Measurements from ENCODE around the gene LACC1. TPM values are rescaled to one million over a fixed set of nuclear protein-coding genes. Genes with fewer than 3 reads are reported as not detected.

Gene LACC1
- polyA plus RNA-seq (ENCODE audit: insufficient read length in 4 of 4): 1 to 10 TPM; 3.5 to 5.5 (median 4.4) TPM

DNA sequence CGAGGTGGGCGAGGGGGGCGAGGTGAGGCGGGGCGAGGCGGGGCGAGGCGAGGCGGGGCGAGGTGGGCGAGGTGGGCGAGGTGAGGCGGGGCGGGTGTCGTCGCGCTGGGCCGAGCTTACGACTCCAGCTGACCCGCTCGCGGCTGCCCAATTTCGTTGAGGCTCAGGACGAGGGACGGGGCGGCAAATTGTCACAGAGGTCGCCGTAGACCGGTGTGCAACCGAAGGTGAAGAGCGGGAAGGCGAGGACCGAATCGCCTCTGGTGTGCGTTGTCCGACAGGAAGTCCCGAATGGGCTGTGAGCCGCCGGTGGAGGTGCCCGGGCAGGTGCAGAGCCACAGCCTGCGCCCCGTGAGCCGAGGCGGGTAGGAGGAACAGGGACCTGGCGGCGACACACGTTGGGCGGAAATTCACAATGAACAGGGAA is at the start of gene LACC1:
TSS of gene LACC1 (plus strand) at position 150 of the 427 bp plus-strand sequence. CDS start 1,082 bp downstream, outside the sequence.
- DNase-seq (ENCODE audit: low read depth in 4 of 4, low spot score in 3 of 4): peak in 1 of 4 donors; percentile 45

DNA sequence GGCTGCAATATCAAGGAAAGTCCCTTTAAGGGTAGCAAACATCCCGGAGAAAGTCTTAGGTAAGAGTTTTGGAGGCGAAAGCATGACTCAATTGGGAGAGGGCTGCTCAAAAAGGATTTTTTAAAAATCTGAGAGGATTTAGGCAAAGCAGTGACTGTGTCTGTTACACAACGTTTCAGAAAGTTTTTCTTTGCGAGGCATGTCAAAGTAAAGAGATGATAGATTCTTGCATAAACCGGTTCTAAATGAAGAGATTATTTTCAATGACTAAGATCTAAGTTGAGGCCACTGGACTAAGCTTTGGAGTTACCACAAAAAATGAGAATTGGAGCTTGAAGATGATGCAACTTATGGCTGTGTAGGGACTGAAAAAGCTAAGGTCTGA is 49.2 kb upstream of the LACC1 start:
- DNase-seq (ENCODE audit: low read depth in 4 of 4, low spot score in 3 of 4): no peak

DNA sequence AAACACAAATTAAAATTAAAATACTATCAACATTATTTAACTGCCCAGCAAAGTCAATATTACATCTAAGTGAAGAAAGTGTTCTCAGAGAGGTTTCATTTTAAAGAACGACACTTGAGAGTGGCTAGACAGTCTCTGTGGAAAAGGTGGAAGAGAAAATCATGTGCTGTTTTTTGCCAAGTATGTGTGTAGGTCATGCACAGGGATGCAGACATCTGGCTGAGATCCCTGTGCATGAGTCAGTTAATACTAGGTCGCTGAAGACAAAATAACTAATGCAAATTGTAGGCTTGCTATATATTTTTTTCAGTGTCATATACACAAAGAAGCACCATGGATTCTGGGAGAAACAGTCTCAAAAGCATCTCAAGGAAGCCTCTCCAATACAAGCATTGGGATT is 48.6 kb upstream of the LACC1 start:
- DNase-seq (ENCODE audit: low read depth in 4 of 4, low spot score in 3 of 4): no peak

DNA sequence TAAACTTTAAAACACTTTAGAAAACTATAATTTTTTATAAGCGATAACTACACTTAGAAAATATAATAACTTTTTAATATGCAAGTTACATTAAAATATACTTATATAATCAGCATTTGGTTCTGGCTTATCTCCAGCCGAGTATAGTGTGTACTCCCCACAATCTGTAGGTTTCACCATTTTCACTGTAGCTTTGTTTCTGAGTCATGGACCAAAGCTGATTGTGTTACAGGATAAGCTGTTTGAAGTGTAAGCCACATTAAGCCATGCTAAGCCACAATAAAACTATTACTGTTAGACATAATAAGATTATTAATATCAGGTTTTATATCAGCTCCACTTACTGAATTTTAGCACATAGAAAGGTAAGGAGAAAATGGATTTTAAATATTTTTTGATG is 44.0 kb upstream of the LACC1 start:
- no peak for DNase-seq (ENCODE audit: low read depth in 4 of 4, low spot score in 3 of 4)

DNA sequence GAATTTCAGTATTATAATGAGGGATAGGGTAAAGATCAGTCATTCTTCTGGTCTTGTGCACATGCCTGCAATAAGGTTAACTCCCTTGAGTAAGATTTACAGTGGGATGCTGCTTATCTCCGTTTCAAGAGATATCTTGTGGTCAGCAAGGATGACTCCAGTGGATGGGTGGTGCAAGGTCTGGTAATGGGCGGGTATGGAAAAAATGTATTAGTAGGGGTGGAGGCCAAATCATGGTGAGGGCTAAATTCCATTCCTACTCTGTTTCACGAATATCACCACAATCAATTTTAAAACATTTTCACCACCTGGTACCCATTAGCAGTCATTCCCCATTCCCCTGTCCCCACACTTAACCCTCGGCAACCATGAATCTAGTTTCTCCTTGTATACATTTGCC is 40.8 kb upstream of the LACC1 start:
- no peak for DNase-seq (ENCODE audit: low read depth in 4 of 4, low spot score in 3 of 4)

DNA sequence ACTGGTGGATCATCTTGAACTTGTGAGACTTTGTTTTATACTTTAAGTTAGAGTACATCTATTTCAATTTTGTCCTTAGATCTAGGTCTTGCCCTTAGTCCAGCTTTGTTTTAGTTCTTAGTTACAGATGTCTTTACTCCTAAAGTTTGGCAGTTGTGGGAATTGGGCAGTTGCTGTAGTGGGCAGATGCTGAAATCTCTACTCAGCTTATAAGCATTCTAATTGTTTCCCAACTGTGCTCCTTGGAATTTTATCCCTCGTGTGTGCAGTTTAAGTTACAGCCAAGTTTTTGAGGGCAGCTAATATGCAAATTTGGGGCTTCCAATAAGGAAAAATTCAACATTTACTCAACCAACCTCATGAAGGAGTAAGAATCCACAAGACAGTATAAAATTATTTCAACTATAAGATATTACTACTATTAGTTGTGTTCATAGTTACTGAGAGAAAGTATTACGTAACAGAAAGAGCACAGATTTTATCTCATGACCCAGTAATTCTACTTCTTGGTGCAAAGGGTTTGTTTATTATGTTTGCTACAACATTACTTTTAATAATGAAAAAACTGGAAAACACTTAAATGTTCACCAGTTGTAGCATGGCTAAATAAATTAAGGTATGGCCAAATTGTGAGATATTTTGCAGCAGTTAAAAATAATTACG is 33.1 kb upstream of the LACC1 start:
- DNase-seq (ENCODE audit: low read depth in 4 of 4, low spot score in 3 of 4): no peak

DNA sequence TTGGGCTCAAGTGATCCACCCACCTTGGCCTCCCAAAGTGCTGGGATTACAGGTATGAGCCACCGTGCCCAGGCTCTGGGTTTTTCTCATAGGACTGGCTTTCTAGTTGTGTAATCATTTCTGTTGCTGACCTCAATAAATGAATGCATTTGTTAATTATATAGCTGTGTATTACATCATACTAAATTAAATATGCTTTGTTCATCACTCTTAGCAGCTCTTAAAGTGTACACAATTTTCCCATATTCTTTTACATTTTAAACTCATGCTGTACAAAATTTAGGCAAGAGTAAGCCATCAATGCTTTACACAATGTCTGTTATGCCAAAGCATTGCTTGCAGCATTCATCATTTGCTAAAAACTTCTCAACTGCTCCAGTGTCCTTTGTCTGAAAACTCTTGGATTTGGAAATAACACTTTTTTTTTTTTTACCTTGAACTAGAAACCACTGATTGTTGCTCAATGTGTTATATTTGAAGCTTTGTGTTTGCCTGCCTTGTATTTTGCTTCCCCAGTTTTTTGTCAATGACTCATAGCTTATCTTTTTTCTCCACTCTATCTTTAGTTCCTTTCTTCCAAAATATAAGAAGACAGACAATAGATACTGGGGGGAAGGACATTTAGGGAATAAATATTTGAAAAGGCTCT is 31.6 kb upstream of the LACC1 start:
- DNase-seq (ENCODE audit: low read depth in 4 of 4, low spot score in 3 of 4): no peak

DNA sequence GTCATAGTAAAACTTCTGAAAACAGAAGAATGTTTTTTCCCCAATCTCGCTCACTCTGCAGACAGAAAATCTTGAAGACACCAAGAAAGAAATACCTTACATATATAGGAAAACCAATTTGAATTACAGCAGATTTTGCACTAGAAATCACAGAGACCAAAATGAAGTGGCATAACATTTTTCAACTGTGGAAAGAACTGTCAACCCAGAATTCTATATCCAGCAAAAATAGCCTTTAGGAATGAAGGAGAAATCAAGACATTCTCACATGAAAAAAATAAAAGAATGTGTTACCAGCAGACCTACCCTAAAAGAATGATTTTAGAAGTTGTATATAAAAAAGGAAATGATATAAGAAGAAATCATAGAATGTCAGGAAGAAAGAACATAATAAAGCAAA is 28.8 kb upstream of the LACC1 start:
- DNase-seq (ENCODE audit: low read depth in 4 of 4, low spot score in 3 of 4): no peak

DNA sequence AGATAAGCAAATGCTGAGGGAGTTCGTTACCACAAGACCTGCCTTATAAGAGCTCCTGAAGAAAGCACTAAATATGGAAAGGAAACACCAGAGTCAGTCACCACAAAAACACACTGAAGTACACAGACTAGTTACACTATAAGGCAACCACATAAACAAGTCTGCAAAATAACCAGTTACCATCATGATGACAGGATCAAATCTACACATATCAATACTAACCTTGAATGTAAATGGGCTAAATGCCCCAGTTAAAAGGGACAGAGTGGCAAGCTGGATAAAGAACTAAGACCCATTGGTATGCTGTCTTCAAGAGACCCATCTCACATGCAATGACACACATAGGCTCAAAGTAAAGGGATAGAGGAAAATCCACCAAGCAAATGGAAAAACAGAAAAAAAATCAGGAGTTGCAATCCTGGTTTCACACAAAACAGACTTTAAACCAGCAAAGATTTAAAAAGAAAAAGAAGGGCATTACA is 26.7 kb upstream of the LACC1 start:
- DNase-seq (ENCODE audit: low read depth in 4 of 4, low spot score in 3 of 4): no peak

DNA sequence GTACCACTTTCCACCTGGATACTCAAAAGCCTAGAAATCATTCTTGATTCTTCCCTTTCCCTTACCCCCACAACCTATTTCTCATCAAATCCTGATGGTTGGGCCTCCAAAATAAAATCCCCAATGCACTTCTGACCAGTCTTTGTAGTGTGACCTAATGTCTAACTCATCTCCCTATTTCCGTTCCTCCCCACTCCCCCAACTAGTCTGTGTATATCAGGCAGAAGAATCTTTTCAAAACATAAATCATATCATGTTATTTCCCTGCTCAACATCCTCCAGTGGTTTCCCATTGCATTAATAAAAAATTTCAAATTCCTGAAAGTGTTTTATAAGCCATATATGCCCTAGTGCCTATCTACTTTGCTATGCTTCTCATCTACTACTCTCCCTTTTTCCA is 17.8 kb upstream of the LACC1 start:
- DNase-seq (ENCODE audit: low read depth in 4 of 4, low spot score in 3 of 4): no peak

DNA sequence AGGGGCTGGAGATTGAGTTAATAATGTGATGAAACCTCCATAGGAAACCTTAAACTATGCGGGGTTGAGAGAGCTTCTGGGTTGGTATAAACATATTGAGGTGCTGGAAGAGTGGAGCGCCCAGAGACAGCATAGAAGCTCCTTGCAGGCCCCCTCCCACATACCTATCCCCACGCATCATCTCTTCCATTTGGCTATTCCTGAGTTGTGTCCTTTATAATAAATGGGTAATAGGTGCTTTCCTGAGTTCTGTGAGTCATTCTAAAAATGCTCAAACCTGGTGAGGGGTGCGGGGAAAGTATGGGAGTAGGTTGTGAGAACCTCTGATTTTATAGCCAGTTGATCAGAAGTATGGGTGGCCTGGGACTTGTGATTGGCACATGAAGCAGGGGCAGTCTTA is 14.8 kb upstream of the LACC1 start:
- DNase-seq (ENCODE audit: low read depth in 4 of 4, low spot score in 3 of 4): no peak

DNA sequence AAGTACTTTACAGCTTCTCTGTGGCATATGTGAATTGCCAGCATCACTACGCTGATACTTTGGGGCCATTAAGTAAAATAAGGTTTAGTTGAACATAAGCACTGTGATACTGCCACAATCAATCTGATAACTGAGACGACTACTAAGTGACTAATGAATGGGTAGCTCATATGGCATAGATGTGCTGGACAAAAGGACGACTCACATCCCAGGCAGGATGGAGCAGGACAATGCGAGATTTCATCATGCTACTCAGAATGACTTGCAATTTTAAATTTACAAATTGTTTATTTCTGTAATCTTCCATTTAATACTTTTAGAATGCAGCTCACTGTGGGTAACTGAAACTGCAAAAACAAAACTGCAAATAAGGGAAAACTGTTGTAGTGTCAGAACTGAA is 13.8 kb upstream of the LACC1 start:
- DNase-seq (ENCODE audit: low read depth in 4 of 4, low spot score in 3 of 4): no peak

DNA sequence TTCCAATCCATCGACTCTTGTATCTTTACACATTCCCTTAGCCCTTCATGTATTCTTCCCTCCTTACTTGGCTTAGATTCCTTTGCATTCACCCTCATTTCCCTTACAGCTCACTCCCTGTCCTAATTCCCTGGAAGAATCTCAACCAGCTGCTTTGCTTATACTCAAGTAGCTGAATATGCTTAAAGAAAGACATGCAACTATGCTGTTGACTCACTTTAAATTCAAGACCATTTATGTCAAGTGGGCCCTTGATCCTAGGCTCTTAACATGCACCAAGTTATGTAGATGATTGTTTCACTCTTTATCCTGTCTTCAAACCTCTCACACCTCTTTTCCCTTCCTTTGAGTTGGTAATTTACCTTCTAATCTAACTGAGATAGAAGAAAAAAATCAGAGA is 7.5 kb upstream of the LACC1 start:
- DNase-seq (ENCODE audit: low read depth in 4 of 4, low spot score in 3 of 4): no peak

DNA sequence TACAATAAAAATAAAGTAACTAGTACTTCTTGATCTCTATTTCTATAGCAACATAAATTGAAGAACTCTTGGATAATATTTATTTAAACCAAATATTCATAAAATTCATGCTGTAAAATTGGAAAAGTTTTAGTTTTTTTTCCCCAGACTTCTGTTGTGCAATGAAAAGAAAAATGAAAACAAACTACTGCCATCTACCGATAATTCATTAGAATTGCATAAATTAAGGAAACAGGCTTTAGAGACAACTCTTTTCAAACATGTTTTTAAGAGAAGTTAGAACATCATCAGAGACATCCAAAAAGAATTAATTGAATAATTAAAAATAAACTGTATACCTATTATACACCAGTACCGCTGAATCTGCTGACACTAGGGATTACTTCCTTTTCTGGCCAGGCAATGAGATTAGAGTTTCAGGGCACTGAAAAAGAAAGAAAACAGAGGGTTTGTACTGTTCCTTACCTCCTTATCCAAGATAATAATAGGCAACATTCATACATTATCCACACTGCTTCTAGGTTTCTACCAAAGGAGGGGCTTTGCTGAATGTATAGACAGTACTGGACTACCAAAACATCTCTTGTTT is 5.1 kb upstream of the LACC1 start:
- DNase-seq (ENCODE audit: low read depth in 4 of 4, low spot score in 3 of 4): no peak

DNA sequence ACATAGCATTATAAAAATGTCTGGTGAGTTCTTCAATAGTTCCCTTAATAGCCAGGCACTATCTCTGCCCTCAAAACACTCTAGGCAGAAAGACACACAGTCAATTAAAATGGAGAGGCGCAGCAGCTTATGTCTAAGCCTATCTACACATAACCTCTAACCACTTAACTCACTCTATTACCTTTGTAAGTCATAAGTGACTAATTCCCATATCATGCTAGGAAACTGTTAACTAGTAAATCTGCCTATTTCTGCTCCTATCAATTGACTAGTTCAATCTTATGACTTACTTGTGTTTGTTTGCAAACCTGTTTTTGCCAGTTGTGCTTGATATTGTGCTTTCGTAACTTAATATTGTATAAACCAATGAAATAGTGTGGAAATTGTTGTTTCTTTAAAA is 3.3 kb upstream of the LACC1 start:
- no peak for DNase-seq (ENCODE audit: low read depth in 4 of 4, low spot score in 3 of 4)

DNA sequence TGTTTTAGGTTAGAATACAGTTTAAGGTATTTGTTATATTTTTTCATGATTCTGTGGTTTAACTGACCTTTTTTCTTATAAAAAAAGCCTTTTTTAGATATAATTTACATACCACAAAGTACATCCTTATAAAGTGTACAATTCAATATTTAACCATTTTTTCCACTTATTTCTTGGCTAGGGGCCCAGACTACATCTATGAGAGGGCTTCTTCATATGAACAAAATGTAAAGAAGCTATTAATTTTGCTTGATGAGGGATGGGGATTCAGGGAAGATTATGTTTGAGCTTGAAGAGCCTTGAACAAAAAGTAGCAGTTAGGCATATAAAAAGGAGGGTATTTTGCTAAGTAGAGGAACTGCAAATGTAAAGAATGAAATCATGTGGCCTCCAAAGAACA is 2.4 kb upstream of the LACC1 start:
- no peak for DNase-seq (ENCODE audit: low read depth in 4 of 4, low spot score in 3 of 4)

DNA sequence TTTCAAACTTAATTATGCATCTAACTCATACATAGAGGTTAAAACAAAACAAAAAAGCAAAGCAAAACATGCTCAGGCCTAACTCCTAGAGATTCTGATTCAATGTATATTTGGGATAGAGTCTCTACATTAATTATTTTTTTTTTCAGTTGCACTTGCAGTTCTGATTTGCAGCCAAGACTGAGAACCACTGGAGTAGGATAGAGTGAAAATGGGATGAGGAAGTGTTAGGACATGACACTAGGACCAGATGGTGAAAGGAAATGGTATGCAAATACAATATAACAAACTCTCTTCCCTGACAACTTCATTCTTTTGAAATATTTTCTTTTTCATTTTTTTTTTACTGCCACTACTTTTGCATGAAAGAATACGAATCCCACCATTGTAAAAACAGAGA is 1.9 kb upstream of the LACC1 start:
- no peak for DNase-seq (ENCODE audit: low read depth in 4 of 4, low spot score in 3 of 4)

DNA sequence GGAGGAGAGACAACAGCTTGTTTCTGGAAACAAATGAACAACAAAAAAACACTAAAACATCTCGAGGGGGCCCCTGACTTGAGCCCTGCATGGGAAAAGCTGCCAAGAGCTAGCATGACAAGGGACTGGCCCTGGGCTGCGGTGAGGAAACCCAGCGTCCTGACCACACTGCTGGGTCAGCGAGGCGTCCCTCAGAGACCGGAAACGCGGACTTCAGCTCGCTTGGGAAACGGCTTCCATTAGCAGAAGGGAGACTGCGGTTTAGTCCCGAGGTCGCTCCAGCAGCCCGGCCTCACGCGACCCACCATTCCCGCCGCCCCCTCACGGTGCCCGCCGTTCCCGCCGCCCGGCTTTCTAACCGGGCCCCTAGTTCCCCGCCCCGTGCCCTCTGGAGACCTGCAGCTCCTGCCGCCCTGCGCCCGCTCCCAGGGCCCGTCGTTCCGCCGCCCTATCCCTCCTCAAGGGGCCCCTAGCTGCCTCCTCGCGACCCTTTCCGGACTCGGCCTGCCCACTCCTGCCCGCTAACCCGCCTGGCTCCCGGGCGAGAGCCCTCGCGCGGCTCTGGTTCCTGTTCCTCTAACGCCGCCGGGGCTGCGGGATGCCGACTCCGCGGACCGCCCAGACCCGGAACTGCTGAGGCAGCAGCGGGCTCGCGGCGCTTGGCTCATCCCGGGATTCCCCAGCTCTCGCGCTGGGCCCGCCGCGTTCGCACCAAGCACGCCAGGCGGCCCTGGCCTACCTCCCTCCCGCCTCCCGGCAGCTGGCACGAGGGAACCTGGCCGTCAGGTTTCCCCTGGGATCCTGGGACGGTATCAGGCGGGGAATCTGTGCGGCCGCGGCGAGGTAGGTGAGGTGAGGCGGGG is 581 bp upstream of the LACC1 start, which contains the start of gene CCDC122:
TSS of gene CCDC122 (minus strand) at position 849 of the 863 bp plus-strand sequence. CDS start 10,364 bp downstream, outside the sequence.
- DNase-seq (ENCODE audit: low read depth in 4 of 4, low spot score in 3 of 4): peak; percentile 33 to 60 (median 56)

DNA sequence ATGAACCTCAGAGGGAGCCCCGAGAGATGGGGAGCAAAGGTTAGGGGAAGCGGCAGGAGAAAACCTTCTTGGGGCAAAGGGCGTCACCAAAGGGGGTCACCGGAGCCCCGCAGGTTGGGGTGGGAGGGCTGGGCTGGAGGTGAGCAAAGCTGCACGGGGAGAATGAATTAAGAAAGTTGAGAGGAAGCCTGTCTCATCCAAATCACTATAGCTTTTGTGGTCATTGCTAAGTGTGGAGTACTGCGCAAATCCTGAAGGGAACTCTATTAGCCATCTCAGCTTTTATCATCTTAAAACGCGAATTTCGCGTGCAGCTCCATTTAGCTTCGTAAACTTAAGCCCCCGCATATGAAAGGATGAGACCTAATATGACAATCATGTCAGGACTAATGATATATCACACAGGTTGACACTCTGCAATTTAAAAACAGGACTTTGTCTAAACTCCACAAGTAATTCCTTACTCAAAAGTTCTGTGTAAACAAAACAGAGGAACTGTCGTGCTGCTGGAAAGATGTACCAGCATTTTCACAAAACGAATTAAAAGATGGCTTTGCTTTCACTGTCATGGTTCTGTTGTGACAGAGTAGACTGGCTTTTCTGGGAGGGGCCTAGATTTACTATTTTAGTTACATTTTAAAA is 631 bp downstream of the LACC1 start:
- DNase-seq (ENCODE audit: low read depth in 4 of 4, low spot score in 3 of 4): no peak

DNA sequence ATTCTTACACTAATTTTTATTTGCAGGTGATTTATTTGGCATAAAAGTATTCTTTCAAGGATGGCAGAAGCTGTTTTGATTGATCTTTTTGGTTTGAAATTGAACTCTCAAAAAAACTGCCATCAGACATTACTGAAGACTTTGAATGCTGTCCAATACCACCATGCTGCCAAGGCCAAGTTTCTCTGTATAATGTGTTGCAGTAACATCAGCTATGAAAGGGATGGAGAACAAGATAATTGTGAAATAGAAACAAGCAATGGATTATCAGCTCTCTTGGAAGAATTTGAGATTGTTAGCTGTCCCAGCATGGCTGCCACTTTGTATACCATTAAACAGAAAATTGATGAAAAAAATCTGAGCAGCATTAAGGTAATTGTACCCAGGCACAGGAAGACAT is 1.2 kb downstream of the LACC1 start:
- DNase-seq (ENCODE audit: low read depth in 4 of 4, low spot score in 3 of 4): no peak
